Measurements from ENCODE around the gene CSNK1G2.
"Not testable (repeated sequence)": the region's sequence is repeated elsewhere in the genome, so short reads cannot be mapped to it uniquely, and the experiment has no call there.

Gene CSNK1G2

DNA sequence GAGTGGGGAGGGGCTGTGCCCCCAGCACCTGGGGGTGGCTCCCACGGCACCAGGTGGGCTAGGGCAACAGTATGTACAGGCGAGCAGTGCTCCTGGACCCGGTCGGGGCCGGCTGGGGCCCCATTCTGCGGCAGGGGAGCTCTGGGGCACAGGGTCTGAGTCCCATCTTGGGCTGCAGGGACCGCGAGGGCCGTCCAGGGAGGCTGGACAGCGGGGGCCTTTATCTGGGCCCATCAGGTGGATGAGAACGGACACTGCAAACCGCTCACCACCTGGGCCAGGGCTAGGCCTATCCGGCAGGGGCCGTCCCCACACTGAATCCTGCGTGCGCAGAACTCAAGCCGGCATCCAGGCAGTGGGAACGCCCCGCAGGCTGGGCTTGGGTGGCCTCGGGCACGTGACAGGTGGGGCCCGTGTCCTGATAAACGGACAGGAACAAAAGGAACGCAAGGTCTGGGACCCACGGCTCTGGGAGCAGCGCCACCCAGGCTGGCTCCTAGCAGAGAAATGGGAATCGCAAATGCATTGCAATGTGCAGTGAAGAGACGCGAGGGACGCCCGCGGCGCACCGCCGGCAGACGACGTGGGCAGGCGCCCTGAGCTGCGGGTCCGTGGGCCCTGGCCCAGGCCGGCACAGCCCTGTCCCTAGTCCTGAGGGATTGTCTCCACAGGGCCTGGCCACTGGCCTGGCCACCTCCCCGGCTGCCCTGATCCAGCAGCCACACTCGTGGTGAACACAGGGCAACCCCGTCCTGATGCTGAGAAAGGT lies 44.8 kb downstream of the CSNK1G2 start:
- no peak overlapping the region for H3K27ac ChIP-seq
- no peak for DNase-seq (ENCODE audit: low read depth, low spot score)

DNA sequence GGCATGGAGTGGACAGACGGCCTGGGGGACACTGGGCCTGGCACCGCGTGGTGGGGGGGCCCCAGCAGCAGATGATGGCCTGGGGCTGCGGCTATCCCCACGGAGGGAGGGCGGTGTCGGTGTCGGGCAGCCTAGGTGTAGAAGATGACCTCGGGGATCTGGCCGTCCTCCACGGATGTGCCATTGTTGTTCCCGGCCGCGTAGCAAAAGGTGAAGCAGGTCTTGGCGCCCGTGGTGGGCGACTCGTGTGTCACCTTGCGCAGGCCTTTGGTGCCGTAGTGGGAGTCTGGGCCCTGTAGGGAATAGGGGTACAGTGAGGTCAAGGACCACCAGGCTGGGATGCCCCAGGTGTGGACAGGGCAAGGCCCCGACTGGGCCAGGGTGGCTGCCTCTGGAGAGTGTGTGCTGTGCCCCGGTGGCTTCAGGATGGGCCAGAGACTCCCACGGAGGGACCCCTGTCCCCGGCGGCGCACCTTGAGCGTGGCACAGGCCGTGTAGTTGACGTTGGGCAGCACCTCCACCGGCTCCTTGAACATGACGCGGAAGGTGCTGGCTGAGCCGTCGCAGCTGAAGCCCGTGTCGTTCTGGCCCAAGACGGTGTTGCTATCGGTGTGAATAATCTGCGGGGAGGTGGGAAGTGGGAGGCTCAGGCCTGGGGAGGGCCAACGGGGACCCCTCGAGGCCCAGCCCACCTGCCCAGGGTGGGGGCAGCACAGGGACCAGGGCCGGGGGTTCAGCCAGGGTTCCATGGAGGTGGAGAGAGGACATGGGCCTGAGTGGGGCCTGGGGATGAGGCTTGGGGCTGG lies 45.6 kb downstream of the CSNK1G2 start:
- no peak for DNase-seq (ENCODE audit: low read depth, low spot score)
- no peak overlapping the region for H3K27ac ChIP-seq

DNA sequence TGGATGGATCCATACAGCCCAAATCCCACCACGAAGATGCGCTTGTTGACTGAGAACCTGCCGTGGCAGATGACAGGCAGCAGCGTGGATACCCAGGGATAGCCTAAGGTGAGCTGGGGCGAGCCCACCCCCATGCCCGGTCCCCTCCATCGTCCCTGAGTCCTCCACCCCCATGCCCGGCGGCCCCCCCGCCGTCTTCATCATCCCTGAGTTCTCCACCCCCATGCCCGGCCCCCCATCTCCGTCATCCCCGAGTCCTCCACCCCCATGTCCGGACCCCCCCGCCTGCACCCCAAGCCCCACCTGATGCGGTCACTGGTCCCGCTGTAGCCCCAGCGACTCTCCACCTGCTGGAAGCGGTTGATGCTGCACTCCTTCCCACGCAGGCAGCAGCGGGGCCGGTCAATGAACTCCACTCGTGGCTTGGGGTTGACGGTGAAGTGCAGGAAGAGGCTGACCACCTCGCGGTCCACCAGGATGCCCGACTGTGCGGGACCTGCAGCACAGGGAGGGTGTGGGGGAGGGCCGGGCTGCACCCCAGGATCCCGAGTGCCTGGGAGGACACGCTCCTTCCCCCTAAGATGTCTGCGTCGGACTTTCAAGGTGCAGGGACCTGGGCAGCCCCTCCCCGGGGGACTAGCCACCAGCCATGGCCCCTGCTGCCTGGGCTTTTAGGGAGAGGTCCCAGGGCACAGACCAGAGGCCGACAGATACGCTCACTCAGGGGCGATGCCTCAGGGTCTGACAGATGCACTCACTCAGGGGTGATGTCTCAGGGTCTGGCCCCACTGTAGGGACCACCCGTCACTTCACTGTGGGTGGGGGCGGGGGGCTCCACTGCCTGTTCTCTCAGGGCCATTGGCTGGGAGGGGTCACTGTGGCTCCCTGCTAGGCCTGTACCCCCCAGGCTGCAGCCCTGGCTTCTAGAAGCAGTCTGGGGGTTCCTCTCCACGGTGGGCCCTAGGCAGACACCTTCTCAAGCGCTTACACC lies 46.5 kb downstream of the CSNK1G2 start:
- no peak for DNase-seq (ENCODE audit: low read depth, low spot score)
- H3K27ac ChIP-seq: no peak overlapping the region

DNA sequence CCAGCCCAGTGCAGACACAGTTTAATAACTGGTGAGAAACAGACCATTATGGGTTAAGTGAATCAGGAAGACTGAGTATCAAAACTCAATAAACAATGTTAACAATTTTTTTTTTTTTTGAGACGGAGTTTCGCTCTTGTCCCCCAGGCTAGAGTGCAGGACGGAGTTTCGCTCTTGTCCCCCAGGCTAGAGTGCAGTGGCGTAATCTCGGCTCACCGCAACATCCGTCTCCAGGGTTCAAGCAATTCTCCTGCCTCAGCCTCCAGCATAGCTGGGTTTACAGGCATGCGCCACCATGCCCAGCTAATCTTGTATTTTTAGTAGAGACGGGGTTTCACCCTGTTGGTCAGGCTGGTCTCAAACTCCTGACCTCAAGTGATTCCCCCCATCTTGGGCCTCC lies 47.5 kb downstream of the CSNK1G2 start:
- not testable (repeated sequence) for H3K27ac ChIP-seq; DNase-seq (ENCODE audit: low read depth, low spot score)

DNA sequence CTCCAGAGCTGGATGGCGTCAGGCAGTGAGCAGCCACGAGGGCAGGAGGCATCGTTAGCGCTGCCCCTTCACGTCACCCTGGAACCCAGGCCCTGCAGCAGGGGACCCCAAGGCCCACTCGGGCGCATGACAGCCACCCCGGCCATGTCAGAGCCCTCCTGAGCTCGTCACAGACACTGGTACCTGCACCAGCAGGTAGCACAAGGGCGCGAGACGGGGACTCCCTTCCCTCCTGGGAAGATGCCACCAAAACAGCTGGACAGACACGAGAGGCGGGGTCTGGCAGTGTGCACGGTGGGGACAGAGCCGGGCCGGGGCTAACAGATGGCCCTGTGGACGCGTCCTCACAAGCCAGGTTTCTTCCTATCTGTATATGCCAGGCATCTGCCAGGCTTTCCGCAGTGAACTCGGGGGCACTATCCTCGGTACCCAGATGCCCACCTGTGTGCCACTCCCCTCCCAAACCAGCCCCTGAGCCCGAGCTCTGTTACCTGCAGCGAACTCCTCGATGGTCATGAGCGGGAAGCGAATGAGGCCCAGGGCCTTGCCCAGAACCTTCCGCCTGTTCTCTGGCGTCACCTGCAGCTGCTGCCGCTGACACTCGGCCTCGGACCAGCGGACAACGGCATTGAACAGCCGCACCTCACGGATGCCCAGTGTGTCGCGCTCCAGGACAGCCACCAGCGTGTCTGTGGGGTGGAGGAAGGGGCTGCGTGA lies 48.7 kb downstream of the CSNK1G2 start:
- no peak overlapping the region for H3K27ac ChIP-seq
- no peak for DNase-seq (ENCODE audit: low read depth, low spot score)

DNA sequence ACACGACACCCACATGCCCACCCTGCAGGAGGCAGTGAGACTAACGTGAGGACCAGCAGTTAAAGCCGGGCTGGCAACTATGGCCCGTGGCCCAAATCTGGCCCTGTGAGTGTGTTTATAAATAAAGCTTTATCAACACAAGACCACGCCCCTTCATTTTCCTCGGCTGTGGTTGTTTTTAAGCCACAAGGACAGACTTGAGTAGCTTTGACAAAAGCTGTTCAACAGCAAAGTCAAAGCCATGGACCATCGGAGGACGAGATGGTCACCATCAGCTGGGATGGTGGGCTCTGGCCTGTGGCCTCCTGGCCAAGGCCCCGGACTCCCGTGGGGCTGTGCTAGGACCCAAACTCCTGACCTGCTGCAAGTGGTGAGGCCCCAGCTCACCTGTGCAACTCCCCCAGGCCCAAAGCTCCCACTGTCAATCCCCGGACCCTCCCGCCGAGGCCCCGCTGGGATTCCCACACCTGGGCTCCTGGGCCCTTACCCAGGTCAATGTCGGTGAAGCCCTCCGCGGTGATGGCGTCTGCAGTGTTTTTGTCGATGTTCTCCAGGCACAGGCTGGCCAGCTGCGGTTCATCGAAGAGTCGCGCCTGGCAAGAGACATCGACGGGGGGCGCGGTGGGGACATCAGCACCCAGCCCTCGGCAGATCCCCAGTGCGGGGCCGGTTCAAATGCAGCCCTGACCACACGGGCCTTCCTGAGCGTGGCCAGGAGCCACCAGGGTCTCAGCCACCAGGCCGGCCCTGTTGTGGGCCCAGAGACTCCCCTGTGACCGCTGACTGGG lies 49.5 kb downstream of the CSNK1G2 start:
- H3K27ac ChIP-seq: no peak overlapping the region
- DNase-seq (ENCODE audit: low read depth, low spot score): no peak

DNA sequence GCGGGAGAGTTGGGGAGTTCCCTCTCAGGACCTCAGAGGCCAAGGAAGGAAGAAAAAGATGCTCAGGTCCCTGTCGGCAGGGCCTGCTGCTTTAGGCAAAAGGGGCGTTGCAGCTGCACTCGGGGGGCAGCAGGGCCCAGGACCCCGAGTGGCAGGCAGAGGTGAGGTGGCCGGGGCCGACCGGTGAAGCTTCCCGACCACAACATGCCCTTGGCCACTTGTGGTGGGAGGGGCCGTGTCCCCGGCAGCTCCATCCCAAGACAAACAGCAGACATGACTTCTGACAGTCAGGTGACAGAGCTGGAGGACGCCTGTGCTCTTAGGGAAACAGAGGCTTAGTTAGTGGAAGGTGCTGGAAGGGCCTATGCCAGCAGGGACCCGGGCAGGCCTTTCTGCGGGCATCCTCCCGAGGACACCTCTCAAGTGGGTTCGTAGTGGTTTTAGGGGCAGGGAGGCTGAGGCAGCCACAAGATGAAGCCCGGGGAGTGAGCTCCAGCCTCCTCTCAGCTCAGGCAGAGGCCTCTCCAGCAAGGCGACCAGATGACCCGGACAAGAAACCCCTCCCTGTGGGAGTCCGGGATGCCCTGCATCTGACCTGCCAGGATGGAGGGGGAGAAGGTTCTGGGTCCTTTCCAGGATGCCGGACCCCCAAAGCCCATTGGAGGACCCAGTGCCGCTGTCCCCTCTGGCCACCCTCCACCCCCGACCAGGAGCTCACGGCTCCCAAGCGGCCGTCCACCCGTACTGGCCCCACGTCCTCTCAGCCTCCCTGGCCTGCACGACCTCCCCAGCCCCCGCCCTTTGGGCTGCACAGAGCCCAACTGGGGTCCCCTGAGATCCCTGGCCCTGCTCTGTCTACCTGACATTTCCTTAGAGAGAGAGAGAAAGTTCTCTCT lies 50.3 kb downstream of the CSNK1G2 start:
- no peak for DNase-seq (ENCODE audit: low read depth, low spot score)
- H3K27ac ChIP-seq: no peak overlapping the region

DNA sequence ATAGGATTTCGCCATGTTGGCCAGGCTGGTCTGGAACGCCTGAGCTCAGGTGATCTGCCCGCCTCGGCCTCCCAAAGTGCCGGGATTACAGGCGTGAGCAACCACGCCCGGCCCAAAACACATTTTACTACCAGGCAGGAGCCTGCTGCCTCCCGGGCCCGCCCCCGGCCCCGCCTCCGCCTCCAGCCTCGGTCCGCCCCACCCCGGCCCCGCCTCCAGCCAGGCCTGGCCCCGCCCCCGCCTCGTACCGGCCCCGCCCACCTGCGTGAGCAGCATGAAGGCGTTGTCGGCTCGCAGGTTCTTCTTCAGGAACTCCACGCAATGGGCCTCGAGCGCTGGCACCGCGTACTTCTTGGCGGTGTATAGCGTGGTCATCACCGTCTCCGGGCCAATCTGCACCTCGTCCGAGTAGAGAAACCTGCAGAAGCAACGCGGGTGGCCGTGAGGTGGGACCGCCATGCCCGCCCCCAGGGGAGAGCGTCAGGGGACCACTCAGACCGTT lies 51.8 kb downstream of the CSNK1G2 start:
- DNase-seq (ENCODE audit: low read depth, low spot score): no peak
- H3K27ac ChIP-seq: no peak overlapping the region

DNA sequence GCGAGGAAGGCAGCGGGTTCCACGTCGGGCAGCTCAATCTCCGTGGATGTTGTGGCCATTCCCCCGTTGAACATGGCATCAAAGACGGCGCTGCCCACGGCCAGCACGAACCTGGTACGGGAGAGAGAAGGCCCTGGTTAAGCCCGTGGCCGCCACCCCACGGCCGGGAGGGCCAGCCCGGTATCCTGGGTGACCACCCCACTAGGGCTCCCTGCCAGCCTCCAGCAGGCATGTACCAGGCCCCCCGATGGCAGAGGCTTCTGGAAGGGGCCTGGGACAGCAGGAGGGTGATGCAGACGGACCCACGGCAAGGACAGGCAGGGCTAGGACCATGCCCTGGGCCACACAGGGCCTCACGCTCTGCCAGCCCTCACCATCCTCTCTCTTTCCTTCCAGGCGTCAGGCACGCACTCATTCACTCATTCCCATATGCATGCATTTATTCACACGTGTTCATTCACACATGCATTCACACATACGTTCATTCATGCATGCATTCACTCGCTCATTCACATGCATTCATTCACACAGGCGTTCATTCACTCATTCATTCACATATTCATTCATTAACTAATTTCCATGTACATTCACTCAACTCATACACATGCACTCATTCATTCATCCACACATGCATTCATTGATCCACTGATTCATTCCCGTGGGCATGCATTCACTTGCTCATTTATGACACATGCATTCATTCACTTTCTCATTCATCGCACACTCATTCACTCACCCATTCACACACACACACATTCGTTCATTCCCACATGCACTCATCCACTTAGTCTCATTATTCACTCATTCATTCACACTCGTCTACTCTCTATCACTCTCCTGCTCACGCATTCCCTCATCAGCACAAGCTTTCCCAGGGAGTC lies 56.6 kb downstream of the CSNK1G2 start:
- no peak for DNase-seq (ENCODE audit: low read depth, low spot score)
- H3K27ac ChIP-seq: no peak overlapping the region

DNA sequence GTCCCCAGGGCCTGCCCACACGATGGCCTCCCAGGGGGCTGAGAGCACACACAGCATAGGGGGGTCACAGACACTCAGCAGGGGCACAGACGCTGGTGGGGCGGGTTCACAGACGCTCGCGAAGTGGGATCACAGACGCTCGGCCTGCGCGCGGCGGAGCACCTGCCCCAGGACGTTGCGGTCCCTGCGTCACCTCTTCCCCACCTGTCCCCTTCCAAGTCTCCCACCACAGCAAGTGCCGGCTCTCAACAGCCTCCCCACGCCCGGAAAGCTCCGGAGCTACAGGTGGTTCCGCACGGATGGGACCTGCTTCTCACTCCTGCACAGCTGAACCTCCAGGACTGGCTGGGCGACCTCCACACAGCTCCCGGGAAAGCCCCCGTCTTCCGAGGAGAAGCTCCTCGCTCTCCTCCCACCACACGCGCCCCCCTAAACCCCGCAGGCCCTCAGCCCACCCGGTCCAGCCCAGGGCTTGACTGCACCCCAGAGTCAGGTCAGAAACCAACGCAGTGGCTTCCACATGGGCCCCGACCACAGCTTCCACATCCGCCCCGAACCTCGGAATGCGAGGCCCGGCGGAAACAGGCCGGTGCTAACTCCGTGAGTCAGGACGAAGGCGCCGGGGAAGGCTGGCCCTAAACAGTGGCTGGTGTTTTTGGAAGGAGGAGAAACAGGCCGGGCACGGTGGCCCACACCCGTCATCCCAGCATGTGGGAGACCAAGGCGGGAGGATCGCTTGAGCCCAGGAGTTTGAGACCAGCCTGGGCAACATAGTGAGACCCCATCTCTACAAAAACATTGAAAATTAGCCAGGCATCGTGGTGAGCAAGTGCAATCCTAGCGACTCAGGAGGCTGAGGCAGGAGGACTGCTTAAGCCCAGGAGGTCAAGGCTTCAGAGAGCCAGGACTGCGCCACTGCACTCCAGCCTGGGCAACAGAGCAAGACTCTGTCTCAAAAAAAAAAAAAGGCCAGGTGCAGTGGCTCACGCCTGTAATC lies 58.0 kb downstream of the CSNK1G2 start:
- H3K27ac ChIP-seq: no peak overlapping the region
- DNase-seq (ENCODE audit: low read depth, low spot score): no peak

DNA sequence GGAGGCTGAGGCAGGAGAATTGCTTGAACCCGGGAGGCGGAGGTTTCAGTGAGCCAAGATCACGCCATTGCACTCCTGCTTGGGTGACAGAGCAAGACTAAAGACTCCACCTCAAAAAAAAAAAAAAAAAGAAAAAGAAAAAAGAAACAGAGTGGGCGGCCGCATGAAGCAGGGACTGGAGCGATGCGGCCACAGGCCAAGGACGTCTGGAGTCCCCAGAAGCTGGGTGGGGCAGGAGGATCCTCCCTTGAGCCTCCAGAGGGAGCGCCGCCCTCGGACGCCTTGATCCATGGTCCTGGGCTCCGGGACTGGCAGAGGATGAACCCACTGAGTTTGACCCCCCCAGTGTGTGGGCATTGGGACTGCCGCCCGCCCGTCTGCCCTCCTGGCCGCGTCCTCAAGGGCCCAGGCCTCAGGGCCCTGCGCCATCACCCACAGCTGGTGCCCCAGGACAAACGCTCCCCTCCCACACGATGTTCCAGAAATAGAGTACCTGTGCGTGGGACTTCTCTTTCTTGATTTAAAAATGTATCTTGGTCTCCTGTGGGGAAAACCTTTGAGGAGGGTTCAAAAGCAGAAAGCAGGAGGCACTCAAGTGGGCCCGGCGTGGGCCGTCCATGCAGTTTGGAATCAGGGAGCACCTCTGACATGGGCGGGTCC lies 59.0 kb downstream of the CSNK1G2 start:
- no peak for DNase-seq (ENCODE audit: low read depth, low spot score)
- H3K27ac ChIP-seq: no peak overlapping the region

DNA sequence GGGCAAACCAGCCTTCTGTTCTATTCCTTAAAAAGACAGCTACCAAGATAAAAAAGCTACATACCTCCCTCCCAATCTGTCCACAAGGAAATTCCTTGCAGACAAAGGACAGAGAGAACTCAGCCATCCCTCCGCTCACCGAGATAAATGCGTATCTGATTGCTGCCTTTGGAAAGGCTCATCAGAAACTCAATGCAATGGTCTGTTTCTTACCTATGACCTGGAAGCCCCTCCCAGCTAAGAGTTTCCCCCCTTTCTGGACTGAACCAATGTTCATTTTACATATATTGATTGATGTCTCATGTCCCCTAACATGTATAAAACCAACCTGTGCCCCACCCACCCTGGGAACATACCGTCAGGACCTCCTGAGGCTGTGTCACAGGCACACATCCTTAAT lies 62.9 kb downstream of the CSNK1G2 start:
- DNase-seq (ENCODE audit: low read depth, low spot score): no peak
- no peak overlapping the region for H3K27ac ChIP-seq

DNA sequence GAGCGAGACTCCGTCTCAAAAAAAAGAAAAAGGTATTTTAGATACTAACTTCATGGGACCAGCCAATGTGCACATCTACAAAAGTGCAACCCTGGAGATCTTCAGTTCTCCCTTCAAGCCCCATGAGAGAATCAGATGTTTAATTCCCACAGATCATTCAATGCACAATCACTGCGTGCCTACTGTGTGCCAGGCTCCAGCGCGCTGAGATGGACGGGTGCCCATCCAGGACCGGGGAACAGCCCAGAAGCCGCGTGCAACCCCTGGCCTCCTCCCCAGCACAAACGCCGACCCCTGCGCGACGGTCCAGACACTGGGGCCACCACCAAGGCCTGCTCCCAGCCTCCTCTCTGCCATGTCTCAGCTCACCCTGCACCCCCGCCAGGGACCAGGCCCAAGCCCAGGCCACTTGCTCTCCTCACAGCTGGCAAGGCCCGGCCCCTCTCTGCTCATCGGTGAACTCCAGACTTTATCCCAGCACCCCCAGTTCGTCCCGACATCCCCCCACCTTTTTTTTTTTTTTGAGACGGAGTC lies 69.2 kb downstream of the CSNK1G2 start:
- no peak overlapping the region for H3K27ac ChIP-seq
- DNase-seq (ENCODE audit: low read depth, low spot score): no peak

DNA sequence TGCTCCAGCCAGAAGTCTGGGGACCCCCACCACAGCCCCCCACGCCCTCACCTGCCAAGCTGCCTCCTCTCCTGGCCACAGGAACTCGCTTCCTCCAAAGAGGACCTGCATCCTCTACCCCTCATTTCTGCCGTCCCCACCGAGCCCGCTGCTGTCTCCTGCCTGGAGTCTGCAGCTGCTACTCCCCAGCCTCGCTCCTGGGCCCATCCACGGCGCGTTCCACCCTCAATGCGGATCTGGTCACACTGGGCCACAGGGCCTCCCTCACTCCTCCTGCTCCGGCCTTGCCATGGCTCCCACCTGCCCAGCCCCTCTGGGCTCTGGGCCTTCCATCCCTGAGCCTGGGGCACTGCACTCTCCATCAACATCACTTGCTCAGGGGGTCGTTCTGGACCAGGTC lies 70.2 kb downstream of the CSNK1G2 start:
- DNase-seq (ENCODE audit: low read depth, low spot score): no peak
- no peak overlapping the region for H3K27ac ChIP-seq

Measured in epithelial cell of prostate (primary cell).